ENCODE results near the gene LIMS4.
"Not testable (repeated sequence)": the region's sequence is repeated elsewhere in the genome, so short reads cannot be mapped to it uniquely, and the experiment has no call there.

Gene LIMS4

DNA sequence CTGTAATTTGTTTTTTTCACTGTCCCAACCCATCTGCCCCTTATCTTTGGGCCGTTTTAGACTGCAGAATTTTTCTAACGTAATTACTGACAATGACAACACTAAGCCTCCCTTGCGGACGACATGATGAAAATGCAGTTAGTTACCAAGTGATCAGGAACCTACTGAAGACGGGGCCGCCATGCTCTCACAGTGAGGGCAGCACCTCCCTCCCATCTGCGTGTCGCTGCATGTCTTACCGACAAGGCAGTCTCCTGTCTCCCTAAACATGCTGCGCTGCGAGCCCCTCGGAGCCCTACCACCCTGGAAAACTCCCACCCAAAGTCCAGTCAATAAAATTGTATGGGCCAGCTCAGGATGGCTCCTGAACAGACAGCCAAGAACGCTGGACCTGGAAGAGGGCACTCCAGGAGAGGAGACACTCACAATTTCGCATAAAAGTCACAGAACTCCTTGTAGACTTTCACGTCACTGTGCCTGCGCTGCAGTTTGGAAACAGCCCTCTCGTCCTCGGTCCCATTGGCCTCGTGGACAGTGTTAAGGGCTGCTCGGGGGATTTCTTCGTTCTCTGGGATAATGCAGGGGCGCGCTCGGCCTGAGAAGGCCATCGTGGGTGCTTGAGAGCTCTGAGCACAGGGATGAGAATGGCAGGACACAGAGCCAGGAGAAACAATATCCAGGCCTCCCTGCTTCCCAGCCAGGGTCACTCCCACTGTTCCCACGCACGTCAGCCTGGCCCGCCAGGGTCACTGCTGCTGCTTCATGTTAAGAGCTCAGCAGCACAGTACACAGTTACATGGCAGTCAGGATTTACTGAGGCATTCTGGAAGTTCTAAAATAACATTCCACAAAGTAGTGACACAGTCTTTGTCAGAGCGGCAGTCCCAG, at the start of gene LIMS4:
Gene LIMS4 (minus strand): TSS at position 646 of the 888 bp plus-strand sequence. CDS start 38 bp downstream, at position 608.
- not testable (repeated sequence) for DNase-seq

DNA sequence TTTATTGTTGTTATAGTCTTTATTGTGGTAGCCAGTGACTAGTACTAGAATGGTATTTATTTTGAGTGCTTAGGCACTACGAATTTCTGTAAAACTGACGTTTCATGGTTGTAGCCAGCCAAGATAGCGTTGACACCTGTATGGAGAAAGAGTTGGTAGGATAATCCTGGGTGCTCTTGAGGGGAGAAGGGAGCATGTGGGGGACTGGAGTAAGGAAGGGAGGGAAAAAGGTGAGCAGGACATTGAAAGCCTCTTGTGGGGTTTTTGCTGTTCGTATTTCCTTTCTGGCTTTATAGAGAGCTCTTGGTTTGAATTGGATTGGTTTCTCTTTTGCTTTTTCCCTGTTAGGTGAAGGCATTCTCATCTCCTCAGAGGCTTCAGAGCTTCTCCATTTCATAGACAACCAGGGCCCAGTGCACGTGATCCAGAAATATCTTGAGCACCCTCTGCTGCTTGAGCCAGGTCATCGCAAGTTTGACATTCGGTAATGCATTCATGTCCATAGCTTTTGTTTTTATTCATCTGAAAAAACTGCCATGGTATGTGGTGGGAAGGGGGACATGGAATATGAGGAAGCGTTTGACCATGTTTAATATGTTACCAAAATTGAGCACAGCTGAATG, 27.2 kb upstream of the LIMS4 start:
- DNase-seq: not testable (repeated sequence)

GRCh38 chr2:110496027-110496426, 23.4 kb upstream of the LIMS4 start:
- DNase-seq: not testable (repeated sequence)

GRCh38 chr2:110494488-110494887, 21.9 kb upstream of the LIMS4 start:
- DNase-seq: not testable (repeated sequence)

DNA sequence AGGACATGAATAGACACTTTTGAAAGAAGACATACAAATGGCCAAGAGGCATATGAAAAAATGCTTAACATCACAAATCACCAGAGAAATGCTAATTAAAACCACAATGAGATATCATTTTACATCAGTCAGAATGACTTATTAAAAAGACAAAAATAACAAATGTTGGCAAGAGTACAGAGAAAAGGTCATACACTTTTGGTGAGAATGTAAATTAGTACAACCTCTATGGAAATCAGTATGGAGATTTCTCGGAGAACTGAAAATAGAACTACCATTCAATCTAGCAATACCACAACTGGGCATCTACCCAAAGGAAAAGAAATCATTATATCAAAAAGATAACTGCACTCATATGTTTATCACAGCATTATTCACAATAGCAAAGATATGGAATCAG, 16.4 kb upstream of the LIMS4 start:
- not testable (repeated sequence) for DNase-seq

- DNase-seq: not testable (repeated sequence)
Measured at GRCh38 chr2:110482697-110483096, 10.1 kb upstream of the LIMS4 start.

DNA sequence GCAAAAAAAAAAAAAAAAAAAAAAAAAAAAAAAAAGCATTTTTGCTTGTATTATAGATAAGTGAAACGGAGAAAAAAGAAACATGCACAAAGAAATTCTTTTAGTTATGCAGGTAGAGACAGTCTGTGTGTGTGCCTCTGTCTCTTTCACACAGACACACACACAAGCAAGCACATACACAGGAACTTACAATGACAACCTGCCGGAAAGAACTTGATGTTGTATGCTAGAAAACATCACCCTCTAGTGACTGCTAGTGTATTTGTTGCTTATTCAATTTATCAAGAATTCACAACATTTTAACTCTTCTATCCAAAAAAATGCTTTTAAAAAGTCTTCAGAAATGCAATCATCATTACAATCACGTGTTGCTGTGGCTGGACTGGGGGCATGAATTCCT, 8.6 kb upstream of the LIMS4 start:
- not testable (repeated sequence) for DNase-seq

DNA sequence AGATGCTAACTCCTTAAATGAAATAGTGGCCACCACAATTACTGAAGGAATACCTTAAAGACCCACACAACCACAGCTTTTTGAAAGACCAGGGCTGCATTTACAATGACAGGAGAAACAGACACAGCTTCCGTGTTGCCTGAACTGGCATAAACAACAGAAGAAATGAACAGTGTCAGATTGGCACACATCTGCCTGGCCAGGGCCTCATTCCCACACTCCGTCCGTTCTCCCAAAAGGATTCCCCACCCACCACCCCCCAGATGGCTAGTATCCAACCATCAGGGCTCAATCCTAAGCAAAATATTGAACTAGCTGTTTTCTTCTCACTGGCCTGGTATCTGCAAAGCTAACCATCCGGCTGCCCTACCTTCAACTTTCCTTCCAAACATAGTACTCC, 7.5 kb upstream of the LIMS4 start:
- DNase-seq: not testable (repeated sequence)

- DNase-seq: not testable (repeated sequence)
Measured at GRCh38 chr2:110477370-110477769, 4.8 kb upstream of the LIMS4 start.

- DNase-seq: not testable (repeated sequence)
Measured at GRCh38 chr2:110476952-110477351, 4.3 kb upstream of the LIMS4 start.

DNA sequence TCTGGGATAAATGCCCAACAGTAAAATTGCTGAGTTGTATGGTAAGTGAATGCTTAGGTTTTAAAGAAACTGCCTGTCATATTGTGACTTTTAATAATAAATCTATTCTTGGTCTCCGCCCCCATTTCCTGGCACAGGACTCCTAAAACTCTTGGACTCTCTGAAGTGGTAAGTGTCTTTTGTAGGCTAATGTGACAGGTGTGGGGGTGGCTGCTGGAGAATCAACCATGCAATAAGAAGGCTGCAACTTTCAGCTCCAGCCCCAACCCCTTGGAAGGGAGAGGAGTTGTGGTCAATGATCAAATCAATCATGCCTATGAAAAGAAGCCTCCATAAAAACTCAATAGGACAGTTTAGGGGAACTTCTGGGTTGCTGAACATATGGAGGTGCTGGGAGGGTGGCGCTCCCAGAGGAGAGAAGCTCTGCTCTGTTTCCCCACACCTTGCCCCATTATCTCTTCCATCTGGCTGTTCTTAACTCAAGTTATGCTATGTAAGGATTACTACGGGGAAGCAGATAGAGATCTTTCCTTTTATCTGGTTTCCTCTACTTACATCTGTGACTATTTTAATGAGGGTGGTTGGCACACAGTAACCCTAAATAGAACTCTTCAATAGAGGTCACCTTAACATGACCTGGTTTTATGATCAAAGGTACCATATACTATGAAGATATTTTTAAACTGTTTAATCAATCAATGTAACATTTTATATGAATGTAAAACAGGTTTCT, 3.2 kb upstream of the LIMS4 start:
- not testable (repeated sequence) for DNase-seq

DNA sequence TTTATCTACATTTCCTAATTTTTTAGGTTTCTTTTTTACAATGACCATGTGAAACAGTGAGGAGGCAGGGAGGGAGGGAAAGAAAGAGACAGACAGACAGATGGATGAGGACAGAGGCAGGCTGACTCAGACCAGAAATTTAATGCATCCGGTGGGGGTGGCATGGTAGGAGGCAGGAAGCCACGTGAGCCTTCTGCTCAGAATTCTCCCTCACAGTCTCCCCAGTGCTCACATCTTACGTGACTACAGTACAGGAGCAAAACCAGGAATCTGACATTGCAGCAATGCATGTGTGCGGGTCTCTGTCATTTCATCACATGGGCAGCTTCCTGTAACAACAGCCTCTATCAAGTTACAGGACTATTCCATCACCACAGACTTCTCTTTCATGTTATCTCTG, 2.3 kb upstream of the LIMS4 start:
- not testable (repeated sequence) for DNase-seq

- DNase-seq: not testable (repeated sequence)
Measured at GRCh38 chr2:110473059-110473358, 393 bp upstream of the LIMS4 start.

GRCh38 chr2:110468921-110469320, 3.7 kb downstream of the LIMS4 start:
- DNase-seq: not testable (repeated sequence)

GRCh38 chr2:110465312-110465711, 7.3 kb downstream of the LIMS4 start:
- DNase-seq: not testable (repeated sequence)

GRCh38 chr2:110462458-110462857, 10.2 kb downstream of the LIMS4 start:
- DNase-seq: not testable (repeated sequence)

DNA sequence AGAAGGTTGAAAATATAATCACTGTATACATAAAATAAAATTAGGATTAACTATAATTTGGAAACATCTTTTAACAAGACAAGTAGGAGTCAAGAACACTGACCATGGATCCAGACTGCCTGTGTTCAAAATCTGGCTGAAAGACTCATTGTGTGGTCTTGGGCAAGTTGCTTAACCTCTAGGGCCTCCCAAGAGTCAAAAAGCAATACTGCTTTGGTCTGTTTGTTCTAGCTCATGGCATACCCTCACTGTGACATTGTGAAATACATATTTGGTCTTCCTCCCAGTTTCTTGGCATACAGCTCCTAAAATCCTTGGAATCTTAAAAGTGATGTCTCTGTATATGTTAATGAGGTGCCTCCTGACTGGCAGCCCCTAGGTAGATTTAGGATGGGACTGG, 12.3 kb downstream of the LIMS4 start:
- not testable (repeated sequence) for DNase-seq

DNA sequence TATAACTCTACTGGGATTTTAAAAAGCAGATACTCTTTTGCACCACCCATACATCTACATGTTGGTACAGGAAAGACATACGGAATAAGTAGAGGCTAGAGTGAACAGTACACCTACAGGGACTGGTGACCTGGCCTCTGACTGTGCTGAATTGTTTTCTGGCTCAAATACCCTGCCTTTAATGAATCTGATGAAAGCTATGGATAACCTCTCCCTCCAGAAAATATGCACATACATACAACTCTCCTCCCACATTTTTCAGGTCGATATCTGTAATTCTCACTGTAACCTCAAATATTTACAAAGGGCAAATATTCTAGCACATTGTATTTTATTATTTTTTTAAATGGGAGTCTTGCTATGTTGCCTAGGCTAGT, 15.4 kb downstream of the LIMS4 start:
- not testable (repeated sequence) for DNase-seq

GRCh38 chr2:110456291-110457213, 16.1 kb downstream of the LIMS4 start:
- DNase-seq: not testable (repeated sequence)

DNA sequence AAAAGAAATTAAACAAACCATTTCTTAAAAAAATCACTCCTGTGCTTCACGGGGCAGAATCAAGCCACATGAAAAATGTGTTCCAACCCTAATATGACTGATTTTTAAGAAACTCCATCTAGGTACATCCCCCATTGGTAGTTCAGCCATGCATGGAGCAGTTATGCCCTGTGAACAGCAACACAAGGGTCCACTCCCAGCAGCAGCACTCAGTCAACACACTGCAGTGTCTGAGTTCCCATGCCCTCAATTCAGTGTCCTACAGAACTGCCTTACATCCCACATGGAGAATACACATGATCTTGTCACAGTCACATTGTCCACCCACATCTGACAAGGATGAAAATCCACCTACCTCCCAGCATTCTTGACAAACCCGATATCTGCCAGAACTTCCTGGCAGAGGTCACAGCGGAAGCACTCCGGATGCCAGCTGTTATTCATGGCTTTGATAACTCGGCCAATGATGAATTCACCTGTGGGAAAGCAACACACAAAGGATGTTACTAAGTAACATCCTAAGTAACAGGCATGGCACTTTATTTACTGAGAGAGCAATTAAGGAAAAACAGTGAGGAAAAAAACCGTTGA, 17.4 kb downstream of the LIMS4 start:
- not testable (repeated sequence) for DNase-seq

GRCh38 chr2:110450951-110451350, 21.7 kb downstream of the LIMS4 start:
- not testable (repeated sequence) for DNase-seq
